NB4 (cell line): ENCODE measurements around the gene OR2AE1.

Source experiments
- CTCF ChIP-seq: IDR thresholded peaks from one replicate; pipeline ENCODE4 v1.5.1; 2012; ENCODE audit warnings: low read depth, low read length
- MAX ChIP-seq: IDR thresholded peaks from 2 replicates; pipeline ENCODE4 v1.6.1; 2011; ENCODE audit warnings: low read depth, low read length

- TF ChIP-seq CTCF (no peak), MAX (no peak)
These were observed 46.4 kb upstream of the OR2AE1 start for GRCh38 chr7:99923200-99923599.
